B cell (primary cell): Measurements from ENCODE around the gene ACVR1.

Experiments
- EZH2 ChIP-seq: IDR thresholded peaks from 2 replicates; pipeline ENCODE4 v1.6.1; 2012; ENCODE audit warnings: borderline replicate concordance, low read depth, mild to moderate bottlenecking, moderate library complexity, low read length; ENCODE audit not compliant: insufficient read depth, poor library complexity, severe bottlenecking
- TF ChIP-seq, protein P1 (sequence below): fragments of 200-600 bp; IDR thresholded peaks from one replicate; pipeline ENCODE4 v1.8.0; 2022; ENCODE audit warnings: antibody characterized with exemption, mild to moderate bottlenecking

DNA sequence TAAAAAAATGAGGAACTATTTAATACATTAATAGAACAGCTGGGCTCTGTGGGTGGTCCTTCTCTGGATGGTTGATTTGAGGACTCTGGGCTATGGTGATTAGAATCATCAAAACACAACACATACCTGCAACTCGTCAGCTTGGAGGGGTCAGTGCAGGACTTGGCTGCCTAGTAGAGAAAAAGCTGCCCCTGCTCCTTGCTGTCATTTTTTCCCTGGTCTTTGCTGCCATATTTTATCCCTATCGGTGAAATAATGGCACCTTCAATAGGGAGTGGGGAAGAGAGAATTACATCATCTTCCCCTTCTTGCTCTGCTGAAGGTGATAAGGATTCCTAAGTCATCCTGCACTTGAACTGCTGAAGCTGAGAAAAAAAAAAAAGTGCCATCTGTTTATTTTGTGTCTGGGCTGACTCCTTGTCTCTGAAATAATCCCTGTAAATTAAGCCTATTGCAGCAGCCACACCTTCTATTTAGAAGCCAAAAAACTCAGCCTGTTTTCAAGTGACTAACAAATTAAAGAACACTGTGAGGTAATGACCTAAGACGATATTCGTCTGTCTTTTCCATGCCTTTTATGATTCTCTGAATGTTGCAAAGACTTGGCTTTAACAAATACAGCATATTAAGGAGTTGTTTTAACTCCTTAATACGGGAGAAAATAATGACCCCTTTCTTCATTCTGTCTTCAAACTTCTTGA, 89.3 kb downstream of the ACVR1 start:
- TF ChIP-seq, protein P1, sequence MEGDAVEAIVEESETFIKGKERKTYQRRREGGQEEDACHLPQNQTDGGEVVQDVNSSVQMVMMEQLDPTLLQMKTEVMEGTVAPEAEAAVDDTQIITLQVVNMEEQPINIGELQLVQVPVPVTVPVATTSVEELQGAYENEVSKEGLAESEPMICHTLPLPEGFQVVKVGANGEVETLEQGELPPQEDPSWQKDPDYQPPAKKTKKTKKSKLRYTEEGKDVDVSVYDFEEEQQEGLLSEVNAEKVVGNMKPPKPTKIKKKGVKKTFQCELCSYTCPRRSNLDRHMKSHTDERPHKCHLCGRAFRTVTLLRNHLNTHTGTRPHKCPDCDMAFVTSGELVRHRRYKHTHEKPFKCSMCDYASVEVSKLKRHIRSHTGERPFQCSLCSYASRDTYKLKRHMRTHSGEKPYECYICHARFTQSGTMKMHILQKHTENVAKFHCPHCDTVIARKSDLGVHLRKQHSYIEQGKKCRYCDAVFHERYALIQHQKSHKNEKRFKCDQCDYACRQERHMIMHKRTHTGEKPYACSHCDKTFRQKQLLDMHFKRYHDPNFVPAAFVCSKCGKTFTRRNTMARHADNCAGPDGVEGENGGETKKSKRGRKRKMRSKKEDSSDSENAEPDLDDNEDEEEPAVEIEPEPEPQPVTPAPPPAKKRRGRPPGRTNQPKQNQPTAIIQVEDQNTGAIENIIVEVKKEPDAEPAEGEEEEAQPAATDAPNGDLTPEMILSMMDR, result no peak
- no peak for TF ChIP-seq EZH2
